ENCODE measurements around the gene LAMB4.

The LAMB4 gene

DNA sequence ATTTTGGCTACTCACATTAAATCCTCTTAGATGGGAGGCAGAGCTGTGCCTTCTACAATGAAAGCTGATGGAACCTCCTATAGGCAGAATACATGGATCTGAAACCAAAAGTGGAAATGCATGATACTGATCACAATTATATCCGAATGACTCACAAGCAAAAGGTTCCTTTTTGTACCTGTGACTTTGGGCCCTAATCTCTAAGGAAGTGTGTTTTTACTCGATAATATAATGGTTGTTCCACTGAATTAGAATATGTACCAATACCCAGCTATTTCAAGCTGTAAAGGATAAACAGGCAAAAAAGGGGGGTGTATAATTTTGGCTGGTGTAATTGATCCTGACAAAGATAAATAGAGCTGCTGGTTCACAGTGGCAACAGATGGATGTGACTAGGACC, 109.6 kb downstream of the LAMB4 start:
- no peak for TF ChIP-seq CTCF (conservative IDR thresholded peaks at IDR 0.05; ENCODE audit: low read length)
- no peak overlapping the region for H3K4me3 ChIP-seq (ENCODE audit: low read length)
- DNase-seq (ENCODE audit: low read depth): no peak

GRCh38 chr7:108018668-108019067, 111.5 kb downstream of the LAMB4 start:
- TF ChIP-seq CTCF (conservative IDR thresholded peaks at IDR 0.05; ENCODE audit: low read length): no peak
- no peak overlapping the region for H3K4me3 ChIP-seq (ENCODE audit: low read length)
- DNase-seq (ENCODE audit: low read depth): no peak

- no peak for TF ChIP-seq CTCF (conservative IDR thresholded peaks at IDR 0.05; ENCODE audit: low read length)
- DNase-seq (ENCODE audit: low read depth): no peak
These were observed 112.4 kb downstream of the LAMB4 start for GRCh38 chr7:108017776-108018151.

DNA sequence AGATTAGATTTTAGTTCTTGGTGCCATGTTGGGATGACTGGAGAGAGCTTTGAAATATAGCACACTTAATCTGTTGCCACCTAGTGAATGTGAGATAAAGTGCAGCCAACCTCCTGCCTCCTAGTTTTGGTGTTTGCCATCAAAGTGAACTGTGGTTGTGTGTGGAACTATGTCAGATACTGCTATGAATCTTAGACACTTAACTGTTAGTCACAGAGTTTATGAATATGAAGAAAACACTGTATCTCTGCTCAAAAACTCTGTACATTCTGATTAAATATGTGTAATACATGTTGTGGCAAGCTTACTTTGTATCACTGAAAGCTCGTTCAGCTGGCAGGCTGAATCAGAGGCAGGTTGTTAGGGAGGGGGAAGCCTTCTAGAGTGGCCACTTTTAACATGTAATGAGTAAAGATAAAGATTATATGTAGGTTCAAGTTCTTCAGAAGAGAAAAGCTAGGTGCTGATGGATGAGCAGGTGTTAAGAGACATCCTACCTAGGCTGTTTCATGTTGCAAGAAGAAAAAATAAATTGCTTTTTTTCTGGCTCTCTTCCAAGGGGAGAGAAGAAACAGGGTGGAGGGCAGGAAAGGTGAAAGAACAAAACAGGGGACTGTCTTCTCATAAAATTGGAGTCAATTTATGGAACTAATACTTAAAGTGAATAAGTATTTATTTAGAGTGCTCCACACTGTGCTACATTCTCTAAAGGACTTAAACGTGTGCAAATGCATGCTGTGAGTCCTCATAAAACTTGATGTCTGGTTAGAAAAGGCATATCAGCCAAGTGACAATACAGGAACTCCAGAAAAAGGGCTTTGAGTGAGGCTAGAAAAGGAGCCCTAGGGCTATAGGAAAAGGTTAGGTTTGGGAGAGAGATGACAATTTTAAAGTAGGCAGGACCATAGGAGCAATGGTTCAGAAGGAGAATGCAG, 113.1 kb downstream of the LAMB4 start:
- peak; percentile 56 for TF ChIP-seq CTCF (conservative IDR thresholded peaks at IDR 0.05; ENCODE audit: low read length)
- H3K4me3 ChIP-seq (ENCODE audit: low read length): no peak overlapping the region
- DNase-seq (ENCODE audit: low read depth): peak; percentile 39

More at GRCh38 chr7:108017776-108018151, 112.4 kb downstream of the LAMB4 start:
- no peak overlapping the region for H3K4me3 ChIP-seq (ENCODE audit: low read length)

GRCh38 chr7:108015740-108016139, 114.4 kb downstream of the LAMB4 start:
- no peak for TF ChIP-seq CTCF (conservative IDR thresholded peaks at IDR 0.05; ENCODE audit: low read length)
- no peak for DNase-seq (ENCODE audit: low read depth)

DNA sequence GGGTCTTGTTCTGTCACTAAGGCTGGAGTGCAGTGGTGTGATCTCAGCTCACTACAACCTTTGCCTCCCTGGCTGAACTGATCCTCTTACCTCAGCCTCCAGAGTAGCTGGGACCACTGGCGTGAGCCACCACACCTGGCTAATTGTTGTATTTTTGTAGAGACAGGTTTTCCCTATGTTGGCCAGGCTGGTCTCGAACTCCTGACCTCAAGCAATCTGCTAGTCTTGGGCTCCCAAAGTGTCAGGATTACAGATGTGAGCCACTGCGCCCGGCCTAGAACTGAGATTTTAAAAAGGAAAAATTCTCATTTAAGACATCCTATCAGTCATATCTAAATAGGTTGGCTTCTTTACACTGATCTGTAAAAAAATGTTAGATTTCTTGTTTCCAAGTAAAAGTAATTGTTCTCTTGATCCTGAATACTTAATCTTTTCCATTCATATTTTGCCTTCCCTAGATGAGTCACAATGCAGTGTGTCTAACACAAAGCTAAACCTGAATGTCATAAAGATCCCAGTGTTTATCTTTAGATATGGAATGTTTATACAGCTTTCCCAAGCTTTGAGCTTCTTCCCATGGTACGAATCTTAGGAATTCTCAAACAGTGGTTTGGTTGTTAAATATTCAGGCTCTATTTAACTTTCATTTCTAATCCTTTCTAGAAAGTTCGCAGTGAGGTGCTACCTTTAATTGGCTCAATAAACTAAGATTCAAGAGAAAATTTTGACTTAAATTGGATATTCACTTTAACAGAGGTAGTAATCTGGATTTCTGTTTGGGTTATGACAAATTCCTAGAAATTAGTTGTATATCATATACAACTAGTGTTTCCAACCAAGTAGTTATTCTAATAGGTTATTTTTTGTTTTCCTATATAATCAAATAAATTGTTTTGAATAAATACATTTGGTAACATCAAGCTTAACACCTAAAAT, 115.1 kb downstream of the LAMB4 start:
- TF ChIP-seq CTCF (conservative IDR thresholded peaks at IDR 0.05; ENCODE audit: low read length): no peak
- no peak overlapping the region for H3K4me3 ChIP-seq (ENCODE audit: low read length)
- peak; percentile 43 for DNase-seq (ENCODE audit: low read depth)

More at GRCh38 chr7:108015740-108016139, 114.4 kb downstream of the LAMB4 start:
- no peak overlapping the region for H3K4me3 ChIP-seq (ENCODE audit: low read length)
